Osteoblast (primary cell): ENCODE data around the gene PAK4. TPM values are rescaled to one million over a fixed set of nuclear protein-coding genes. Genes with fewer than 3 reads are reported as not detected.
A peak's percentile ranks its signal among the peaks of the same experiment; 100 is the strongest.

ENCODE experiments used
- DNase-seq: peaks from one replicate; pipeline ENCODE4 v3.0.0; 2011; ENCODE audit warnings: low spot score, mixed read lengths; ENCODE audit not compliant: insufficient read length; ENCODE audit errors: missing footprints
- H2AFZ ChIP-seq: 2 replicates; pipeline ENCODE4 v1.6.0; 2011; ENCODE audit warnings: mild to moderate bottlenecking, low read length
- H3K27ac ChIP-seq: 2 replicates; pipeline ENCODE4 v1.5.1; 2011; ENCODE audit warnings: mild to moderate bottlenecking, low read depth, low read length, moderate library complexity
- H3K27me3 ChIP-seq: 2 replicates; pipeline ENCODE4 v1.6.0; 2012; ENCODE audit warnings: mild to moderate bottlenecking, control low read depth, inconsistent platforms, low read length, moderate library complexity; ENCODE audit not compliant: insufficient read depth
- H3K36me3 ChIP-seq: 2 replicates; pipeline ENCODE4 v1.5.1; 2011; ENCODE audit warnings: mild to moderate bottlenecking, low read length, control low read depth, moderate library complexity; ENCODE audit not compliant: insufficient read depth
- H3K4me1 ChIP-seq: 2 replicates; pipeline ENCODE4 v1.5.1; 2011; ENCODE audit warnings: mild to moderate bottlenecking, low read length, control low read depth, moderate library complexity; ENCODE audit not compliant: insufficient read depth
- H3K4me2 ChIP-seq: 2 replicates; pipeline ENCODE4 v1.6.0; 2011; ENCODE audit warnings: mild to moderate bottlenecking, low read length; ENCODE audit not compliant: insufficient read depth
- H3K4me3 ChIP-seq: fragments of 200-600 bp; sonication (generic); 3 replicates; pipeline ENCODE4 v1.5.1; 2012; ENCODE audit warnings: mild to moderate bottlenecking, low read length, inconsistent platforms; ENCODE audit not compliant: insufficient read depth
- H3K79me2 ChIP-seq: 2 replicates; pipeline ENCODE4 v1.6.0; 2012; ENCODE audit warnings: mild to moderate bottlenecking, low read length, control low read depth, inconsistent platforms; ENCODE audit not compliant: insufficient read depth
- H3K9me3 ChIP-seq: 2 replicates; pipeline ENCODE4 v1.5.1; 2011; ENCODE audit warnings: low read depth, low read length, control low read depth
- H4K20me1 ChIP-seq: 2 replicates; pipeline ENCODE4 v1.6.0; 2012; ENCODE audit warnings: mild to moderate bottlenecking, low read length, control low read depth; ENCODE audit not compliant: insufficient read depth
- total RNA-seq: library from RNA; depleted of rRNA; stranded (reverse); fragments of >200 nt; gene quantifications from 2 replicates; pipeline ENCODE4 v1.2.3, GENCODE V29; 2012
- TF ChIP-seq, protein P1 (sequence below): IDR thresholded peaks from 2 replicates; pipeline ENCODE4 v1.5.1; 2011; ENCODE audit warnings: mild to moderate bottlenecking, low read depth, low read length, moderate library complexity; ENCODE audit errors: extremely low read depth

Gene PAK4
- total RNA-seq, 1 donor = 9.4 TPM

GRCh38 chr19:39156326-39157230 is 31.0 kb downstream of the PAK4 start:
- H3K79me2 ChIP-seq = peaks cover 83% of the 10 kb centered on the region
- no peak overlapping the region for H2AFZ ChIP-seq
- H4K20me1 ChIP-seq = peaks cover 38% of the 10 kb centered on the region
- TF ChIP-seq, protein P1, sequence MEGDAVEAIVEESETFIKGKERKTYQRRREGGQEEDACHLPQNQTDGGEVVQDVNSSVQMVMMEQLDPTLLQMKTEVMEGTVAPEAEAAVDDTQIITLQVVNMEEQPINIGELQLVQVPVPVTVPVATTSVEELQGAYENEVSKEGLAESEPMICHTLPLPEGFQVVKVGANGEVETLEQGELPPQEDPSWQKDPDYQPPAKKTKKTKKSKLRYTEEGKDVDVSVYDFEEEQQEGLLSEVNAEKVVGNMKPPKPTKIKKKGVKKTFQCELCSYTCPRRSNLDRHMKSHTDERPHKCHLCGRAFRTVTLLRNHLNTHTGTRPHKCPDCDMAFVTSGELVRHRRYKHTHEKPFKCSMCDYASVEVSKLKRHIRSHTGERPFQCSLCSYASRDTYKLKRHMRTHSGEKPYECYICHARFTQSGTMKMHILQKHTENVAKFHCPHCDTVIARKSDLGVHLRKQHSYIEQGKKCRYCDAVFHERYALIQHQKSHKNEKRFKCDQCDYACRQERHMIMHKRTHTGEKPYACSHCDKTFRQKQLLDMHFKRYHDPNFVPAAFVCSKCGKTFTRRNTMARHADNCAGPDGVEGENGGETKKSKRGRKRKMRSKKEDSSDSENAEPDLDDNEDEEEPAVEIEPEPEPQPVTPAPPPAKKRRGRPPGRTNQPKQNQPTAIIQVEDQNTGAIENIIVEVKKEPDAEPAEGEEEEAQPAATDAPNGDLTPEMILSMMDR = no peak
- peaks cover 40% of the 10 kb centered on the region for H3K4me1 ChIP-seq
- peak overlapping the region; percentile 33 for H3K27ac ChIP-seq
- peak overlapping the region; percentile 75 for H3K4me3 ChIP-seq
- peak overlapping the region; percentile 84 for H3K4me2 ChIP-seq
- no peaks in the 10 kb centered on the region for H3K9me3 ChIP-seq
- peak; percentile 95 for DNase-seq
- H3K27me3 ChIP-seq = no peaks in the 10 kb centered on the region
- H3K36me3 ChIP-seq = no peaks in the 10 kb centered on the region

- no peaks in the 10 kb centered on the region for H3K9me3 ChIP-seq
- DNase-seq = peak; percentile 92
- H3K4me2 ChIP-seq = peak overlapping the region; percentile 84
- TF ChIP-seq, protein P1 = no peak
- H3K27me3 ChIP-seq = no peaks in the 10 kb centered on the region
- H2AFZ ChIP-seq = peak overlapping the region; percentile 64
- H3K36me3 ChIP-seq = no peaks in the 10 kb centered on the region
- H3K4me1 ChIP-seq = peaks cover 41% of the 10 kb centered on the region
- peaks cover 39% of the 10 kb centered on the region for H4K20me1 ChIP-seq
- peak overlapping the region; percentile 12 for H3K27ac ChIP-seq
- H3K4me3 ChIP-seq = peak overlapping the region; percentile 75
- peaks cover 84% of the 10 kb centered on the region for H3K79me2 ChIP-seq
Observed at GRCh38 chr19:39157275-39157996, 31.9 kb downstream of the PAK4 start.

DNA sequence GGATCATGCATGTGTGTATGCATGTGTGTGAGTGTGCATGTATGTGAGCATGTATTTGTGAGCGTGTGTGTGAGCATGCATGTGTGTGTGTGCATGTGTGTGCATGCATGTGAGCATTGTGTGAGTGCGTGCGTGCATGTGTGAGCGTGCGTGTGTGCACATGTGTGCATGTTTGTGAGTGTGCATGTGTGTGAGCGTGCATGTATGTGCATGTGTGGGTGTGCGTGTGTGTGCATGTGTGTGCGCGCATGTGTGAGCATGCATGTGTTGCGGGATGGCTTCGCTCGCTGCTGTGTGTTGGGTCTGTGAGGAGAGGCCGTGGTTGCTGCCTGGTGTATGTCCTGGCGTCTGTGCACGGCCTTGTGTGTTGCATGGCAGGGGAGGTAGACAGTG is 32.4 kb downstream of the PAK4 start:
- Histone ChIP-seq H3K79me2 (peaks cover 86% of the 10 kb centered on the region), H3K4me2 (peak overlapping the region; percentile 84), H3K9me3 (no peaks in the 10 kb centered on the region), H3K4me3 (peak overlapping the region; percentile 75), H3K27me3 (no peaks in the 10 kb centered on the region), H3K27ac (peak overlapping the region; percentile 12), H3K36me3 (no peaks in the 10 kb centered on the region), H4K20me1 (peaks cover 40% of the 10 kb centered on the region), H3K4me1 (peaks cover 41% of the 10 kb centered on the region), H2AFZ (no peak overlapping the region)
- TF ChIP-seq, protein P1 = no peak
- no peak for DNase-seq

DNA sequence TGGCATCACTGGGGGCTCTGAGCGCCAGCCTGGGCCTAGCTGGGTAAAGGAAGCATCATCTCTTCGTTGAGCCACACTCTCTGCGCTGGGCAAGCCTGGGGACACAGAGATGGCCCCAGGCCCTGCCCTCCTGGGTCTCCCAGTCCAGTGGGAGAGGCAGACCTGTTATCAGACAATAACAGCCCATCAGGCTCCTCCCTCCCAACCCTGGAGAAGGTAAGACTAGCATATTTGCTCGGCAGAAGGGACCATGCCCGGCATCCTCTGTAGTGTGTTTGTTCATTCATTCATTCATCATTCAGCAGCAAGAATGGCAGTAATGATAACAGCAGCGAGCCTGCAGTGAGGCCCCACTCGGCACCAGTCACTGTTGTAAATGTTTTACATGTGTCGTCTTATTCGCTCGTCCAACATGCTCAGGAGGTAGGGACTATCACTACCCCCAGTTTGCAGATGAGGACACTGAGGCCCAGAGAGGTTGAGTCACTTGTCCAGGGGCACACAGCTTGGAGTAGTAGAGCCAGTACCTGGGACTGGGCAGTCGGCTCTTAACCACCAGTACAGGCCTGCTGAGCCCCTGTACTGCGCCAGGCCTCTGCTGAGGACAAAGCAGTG is 33.2 kb downstream of the PAK4 start:
- H3K4me3 ChIP-seq = no peak overlapping the region
- H2AFZ ChIP-seq = no peak overlapping the region
- no peaks in the 10 kb centered on the region for H3K36me3 ChIP-seq
- peaks cover 91% of the 10 kb centered on the region for H3K79me2 ChIP-seq
- no peak overlapping the region for H3K4me2 ChIP-seq
- H3K9me3 ChIP-seq = no peaks in the 10 kb centered on the region
- TF ChIP-seq, protein P1 = no peak
- no peaks in the 10 kb centered on the region for H3K27me3 ChIP-seq
- peak; percentile 35 for DNase-seq
- H3K4me1 ChIP-seq = peaks cover 41% of the 10 kb centered on the region
- peaks cover 45% of the 10 kb centered on the region for H4K20me1 ChIP-seq
- H3K27ac ChIP-seq = no peak overlapping the region
